B cell (primary cell): ENCODE measurements around the gene SEMA4G. TPM values are rescaled to one million over a fixed set of nuclear protein-coding genes. Genes with fewer than 3 reads are reported as not detected.

Experiments
- ATAC-seq: fragments of 200-7000 bp; cut with Tn5 transposase; one replicate; pipeline ENCODE4 v1.10.0; 2021; ENCODE audit warnings: low read depth, mild to moderate bottlenecking, moderate number of reproducible peaks, moderate library complexity
- CTCF ChIA-PET: fragments of 350-600 bp; sonication (Branson Sonifier 250); formaldehyde crosslinking; loops from one replicate; lab custom pipeline; 2021; ENCODE audit warnings: antibody characterized with exemption, inconsistent platforms; lab: Charles Lee
- POLR2A ChIA-PET: fragments of 350-600 bp; sonication (Branson Sonifier 250); formaldehyde crosslinking; loops from one replicate; lab custom pipeline; 2021; ENCODE audit warnings: antibody characterized with exemption; lab: Charles Lee
- DNase-seq: peaks from one replicate; pipeline ENCODE4 v3.0.0; 2013
- H2AFZ ChIP-seq: 2 replicates; pipeline ENCODE4 v1.6.1; 2012; ENCODE audit warnings: mild to moderate bottlenecking, low read depth, low read length; ENCODE audit not compliant: insufficient read depth, poor library complexity, severe bottlenecking
- H3K27ac ChIP-seq, 2 donors: 1 replicate in 1 of 2; 2 replicates in 1 of 2; pipeline ENCODE4 v1.5.1; 2012 to 2013; ENCODE audit warnings: low read length in 2 of 2, mild to moderate bottlenecking in 2 of 2, moderate library complexity in 1 of 2
- H3K27me3 ChIP-seq, 4 experiments: fragments of 200-600 bp in 1 of 4; sonication (generic) in 1 of 4; replicated peaks in 1 of 4; 1 replicate in 2 of 4; 2 replicates in 2 of 4; pipeline versions ENCODE4 v1.6.1 to v1.7.0; 2013 to 2016; ENCODE audit warnings: low read length in 3 of 4, mild to moderate bottlenecking in 2 of 4, mixed read lengths in 1 of 4, moderate library complexity in 1 of 4; ENCODE audit not compliant: insufficient read depth in 4 of 4, control insufficient read depth in 3 of 4; ENCODE audit errors: control extremely low read depth in 1 of 4
- H3K36me3 ChIP-seq, 2 experiments: replicated peaks in 1 of 2; 1 replicate in 1 of 2; 2 replicates in 1 of 2; pipeline versions ENCODE4 v1.6.1 to v1.7.1; 2013; ENCODE audit warnings: low read length in 1 of 2; ENCODE audit not compliant: insufficient read depth in 2 of 2, control insufficient read depth in 1 of 2; ENCODE audit errors: control extremely low read depth in 1 of 2, extremely low read depth in 1 of 2
- H3K4me1 ChIP-seq, 2 donors: fragments of 200-600 bp in 1 of 2; sonication (generic) in 1 of 2; 1 replicate in 1 of 2; 2 replicates in 1 of 2; pipeline versions ENCODE4 v1.5.1 to v1.6.1; 2013 to 2017; ENCODE audit warnings: low read length in 2 of 2; ENCODE audit not compliant: control insufficient read depth in 2 of 2, insufficient read depth in 2 of 2
- H3K4me2 ChIP-seq: replicated peaks from 2 replicates; pipeline ENCODE3; 2012; ENCODE audit warnings: mild to moderate bottlenecking, low read depth, low read length; ENCODE audit not compliant: poor library complexity, severe bottlenecking
- H3K4me3 ChIP-seq, 5 experiments: fragments of 200-600 bp in 1 of 5; sonication (generic) in 1 of 5; 1 replicate in 3 of 5; 2 replicates in 2 of 5; pipeline versions ENCODE4 v1.5.1 to v1.7.0; 2011 to 2016; ENCODE audit warnings: low read length in 4 of 5, mild to moderate bottlenecking in 4 of 5, low read depth in 2 of 5, control low read depth in 1 of 5, moderate library complexity in 1 of 5; ENCODE audit not compliant: insufficient read depth in 1 of 5; ENCODE audit errors: control extremely low read depth in 1 of 5, extremely low read depth in 1 of 5
- H3K79me2 ChIP-seq: fragments of 200-600 bp; sonication (generic); one replicate; pipeline ENCODE4 v1.6.0; 2016; ENCODE audit warnings: low read length; ENCODE audit not compliant: control insufficient read depth, insufficient read depth
- H3K9ac ChIP-seq: fragments of 200-600 bp; sonication (generic); 2 replicates; pipeline ENCODE4 v1.6.1; 2017; ENCODE audit warnings: mild to moderate bottlenecking, low read length, moderate library complexity
- H3K9me3 ChIP-seq, 3 donors: one replicate each; pipeline versions ENCODE4 v1.6.1 to v1.7.1; 2013; ENCODE audit warnings: low read length in 2 of 3; ENCODE audit not compliant: control insufficient read depth in 2 of 3, insufficient read depth in 1 of 3; ENCODE audit errors: control extremely low read depth in 1 of 3
- H4K20me1 ChIP-seq: 2 replicates; pipeline ENCODE4 v1.6.0; 2012; ENCODE audit warnings: mild to moderate bottlenecking, low read length; ENCODE audit not compliant: insufficient read depth, control insufficient read depth, poor library complexity, severe bottlenecking
- H3K27ac Mint-ChIP-seq: one replicate; pipeline ENCODE4 v1.8.0; 2021; ENCODE audit warnings: mixed read lengths
- H3K27me3 Mint-ChIP-seq: one replicate; pipeline ENCODE4 v1.8.0; 2021; ENCODE audit warnings: mixed read lengths
- H3K4me1 Mint-ChIP-seq: one replicate; pipeline ENCODE4 v1.8.0; 2021; ENCODE audit warnings: mixed read lengths
- H3K4me3 Mint-ChIP-seq: one replicate; pipeline ENCODE4 v1.8.0; 2021; ENCODE audit warnings: mixed read lengths
- H3K9me3 Mint-ChIP-seq: one replicate; pipeline ENCODE4 v1.8.0; 2022; ENCODE audit warnings: mixed read lengths; ENCODE audit not compliant: insufficient read depth
- EZH2 ChIP-seq: IDR thresholded peaks from 2 replicates; pipeline ENCODE4 v1.6.1; 2012; ENCODE audit warnings: borderline replicate concordance, low read depth, mild to moderate bottlenecking, moderate library complexity, low read length; ENCODE audit not compliant: insufficient read depth, poor library complexity, severe bottlenecking
- WGBS: methylation state at CpG from one replicate; pipeline ENCODE4 v1.1.5; 2013; ENCODE audit warnings: missing lambda C conversion rate; ENCODE audit not compliant: insufficient coverage; 5-methylcytosine and 5-hydroxymethylcytosine counted together
- intact Hi-C: fragments of 100-400 bp; cut with micrococcal nuclease; formaldehyde crosslinking; loops from one replicate; pipeline ENCODE4 v1.10.0; 2022
- polyA plus RNA-seq: library from polyadenylated mRNA; depleted of rRNA; stranded (reverse); fragments of >200 nt; gene quantifications from 2 replicates; pipeline ENCODE4 v1.2.3, GENCODE V29; 2012
- total RNA-seq, 2 donors: library from RNA; stranded (reverse); fragments of 120-200 nt in 1 of 2; gene quantifications; 1 replicate in 1 of 2; 2 replicates in 1 of 2; pipeline versions ENCODE4 v1.2.3 to v1.2.4, GENCODE V29; 2013 to 2022
- TF ChIP-seq, protein P1 (sequence below): fragments of 200-600 bp; IDR thresholded peaks from one replicate; pipeline ENCODE4 v1.8.0; 2022; ENCODE audit warnings: antibody characterized with exemption, mild to moderate bottlenecking

Gene SEMA4G
- total and polyA plus RNA-seq, 2 donors (not counting 1 experiment from before 2014, with no cell fraction given), result 0.84 to 0.96 TPM

DNA sequence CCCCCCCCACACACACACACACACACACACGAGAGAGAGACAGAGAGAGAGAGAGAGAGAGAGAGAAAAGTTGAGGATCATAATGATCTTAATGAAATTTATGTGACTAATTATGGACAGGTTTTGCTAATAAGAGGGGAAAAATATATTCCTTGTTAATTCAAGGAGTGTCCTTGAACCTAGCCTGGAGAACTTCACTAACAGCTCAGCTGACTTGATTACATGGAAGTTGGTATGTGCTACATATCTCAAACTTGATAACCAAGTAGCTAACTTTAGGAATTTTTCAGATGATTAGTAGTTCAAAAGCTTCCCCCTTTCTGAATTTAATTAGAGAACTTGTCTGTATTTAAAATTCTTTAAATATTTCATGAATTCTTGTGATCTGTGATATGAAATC, 41.3 kb upstream of the SEMA4G start:
- DNase-seq, result no peak
- H3K27me3 Mint-ChIP-seq, result no peaks in the 10 kb centered on the region
- no peak overlapping the region for H3K4me2 ChIP-seq
- H4K20me1 ChIP-seq, result peaks cover 6% of the 10 kb centered on the region
- H3K4me3 ChIP-seq, result no peak overlapping the region
- H3K4me1 ChIP-seq, result no peaks in the 10 kb centered on the region
- ATAC-seq, result no peak
- no peaks in the 10 kb centered on the region for H3K9me3 ChIP-seq
- CTCF ChIA-PET, result no interaction called here
- H2AFZ ChIP-seq, result no peak overlapping the region
- H3K27ac Mint-ChIP-seq, result no peak overlapping the region
- TF ChIP-seq EZH2, result no peak
- TF ChIP-seq, protein P1, sequence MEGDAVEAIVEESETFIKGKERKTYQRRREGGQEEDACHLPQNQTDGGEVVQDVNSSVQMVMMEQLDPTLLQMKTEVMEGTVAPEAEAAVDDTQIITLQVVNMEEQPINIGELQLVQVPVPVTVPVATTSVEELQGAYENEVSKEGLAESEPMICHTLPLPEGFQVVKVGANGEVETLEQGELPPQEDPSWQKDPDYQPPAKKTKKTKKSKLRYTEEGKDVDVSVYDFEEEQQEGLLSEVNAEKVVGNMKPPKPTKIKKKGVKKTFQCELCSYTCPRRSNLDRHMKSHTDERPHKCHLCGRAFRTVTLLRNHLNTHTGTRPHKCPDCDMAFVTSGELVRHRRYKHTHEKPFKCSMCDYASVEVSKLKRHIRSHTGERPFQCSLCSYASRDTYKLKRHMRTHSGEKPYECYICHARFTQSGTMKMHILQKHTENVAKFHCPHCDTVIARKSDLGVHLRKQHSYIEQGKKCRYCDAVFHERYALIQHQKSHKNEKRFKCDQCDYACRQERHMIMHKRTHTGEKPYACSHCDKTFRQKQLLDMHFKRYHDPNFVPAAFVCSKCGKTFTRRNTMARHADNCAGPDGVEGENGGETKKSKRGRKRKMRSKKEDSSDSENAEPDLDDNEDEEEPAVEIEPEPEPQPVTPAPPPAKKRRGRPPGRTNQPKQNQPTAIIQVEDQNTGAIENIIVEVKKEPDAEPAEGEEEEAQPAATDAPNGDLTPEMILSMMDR, result no peak
- no peaks in the 10 kb centered on the region for H3K9me3 Mint-ChIP-seq
- intact Hi-C loops, result no loop called here
- no peak overlapping the region for H3K9ac ChIP-seq
- H3K27ac ChIP-seq, result no peak overlapping the region
- H3K4me3 Mint-ChIP-seq, result no peak overlapping the region
- H3K27me3 ChIP-seq, result no peaks in the 10 kb centered on the region
- peaks cover 5% of the 10 kb centered on the region for H3K79me2 ChIP-seq
- peaks cover 31 to 83% of the 10 kb centered on the region in 2 experiments for H3K36me3 ChIP-seq
- WGBS, result no CpG with 5 or more reads among the region's 1 CpG
- POLR2A ChIA-PET, result no interaction called here
- no peaks in the 10 kb centered on the region for H3K4me1 Mint-ChIP-seq

DNA sequence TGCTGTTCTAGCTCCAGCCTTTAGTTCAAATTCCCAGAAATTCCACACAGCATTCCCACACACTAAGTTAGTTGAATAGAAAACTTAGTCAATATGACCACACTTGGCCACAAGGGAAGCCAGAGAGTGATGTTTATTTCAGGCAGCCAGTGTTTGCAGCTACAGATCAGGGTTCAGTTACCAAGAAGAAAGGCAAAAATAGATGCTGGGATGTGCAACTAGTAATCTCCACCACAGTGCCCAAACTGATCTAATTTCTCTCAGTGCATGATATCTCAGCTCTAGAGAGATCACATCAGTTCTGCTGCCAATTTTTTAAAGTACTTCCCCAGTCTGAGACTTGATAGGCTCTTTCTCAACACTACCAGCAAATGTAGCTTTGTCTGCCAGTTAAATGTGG, 38.9 kb upstream of the SEMA4G start:
- no peaks in the 10 kb centered on the region for H3K9me3 Mint-ChIP-seq
- no peak overlapping the region for H3K27ac ChIP-seq
- H3K27ac Mint-ChIP-seq, result no peak overlapping the region
- no peak overlapping the region for H3K9ac ChIP-seq
- H3K9me3 ChIP-seq, result no peaks in the 10 kb centered on the region
- ChIA-PET CTCF (no interaction called here), POLR2A (no interaction called here)
- H3K27me3 ChIP-seq, result no peaks in the 10 kb centered on the region
- H3K4me3 ChIP-seq, result no peak overlapping the region
- no peak overlapping the region for H3K4me2 ChIP-seq
- peaks cover 22 to 68% of the 10 kb centered on the region in 2 experiments for H3K36me3 ChIP-seq
- no peak overlapping the region for H2AFZ ChIP-seq
- no peaks in the 10 kb centered on the region for H3K79me2 ChIP-seq
- ATAC-seq (no peak), DNase-seq (no peak)
- TF ChIP-seq EZH2, result no peak
- TF ChIP-seq, protein P1, result no peak
- no peaks in the 10 kb centered on the region for H3K27me3 Mint-ChIP-seq
- no peak overlapping the region for H3K4me3 Mint-ChIP-seq
- H4K20me1 ChIP-seq, result peaks cover 6% of the 10 kb centered on the region
- no peaks in the 10 kb centered on the region for H3K4me1 Mint-ChIP-seq
- intact Hi-C loops, result no loop called here
- no peaks in the 10 kb centered on the region for H3K4me1 ChIP-seq
